ENCODE data around the gene C1QB. TPM values are rescaled to one million over a fixed set of nuclear protein-coding genes. Genes with fewer than 3 reads are reported as not detected.

C1QB gene
- total and polyA plus RNA-seq, 2 of the 4 experiments (the other 2 are of a cell fraction) = not detected

GRCh38 chr1:22618056-22618455 is 35.0 kb upstream of the C1QB start:
- H3K79me1 ChIP-seq (ENCODE audit: low read depth in 1 of 2, low read length in 2 of 2) = no peaks in the 10 kb centered on the region
- H3K27me3 ChIP-seq (ENCODE audit: control insufficient read depth, insufficient read depth, low read length) = peaks cover 61% of the 10 kb centered on the region
- no peak overlapping the region for H2BK5ac ChIP-seq (ENCODE audit: low read depth, low read length, poor library complexity, severe bottlenecking)
- no peak overlapping the region for H4K5ac ChIP-seq (ENCODE audit: low read depth, low read length)
- no peak overlapping the region for H3K9ac ChIP-seq (ENCODE audit: low read depth, low read length)
- no peaks in the 10 kb centered on the region; the same call in 1 of the 2 replicates for H4K20me1 ChIP-seq (ENCODE audit: insufficient read depth, low read length)
- dilution Hi-C loops (cut with HindIII; ENCODE audit: low sequenced_read_pairs, unreplicated experiment) = no loop called here
- H3K4me1 ChIP-seq (ENCODE audit: control insufficient read depth, insufficient read depth, low read length) = no peaks in the 10 kb centered on the region
- in situ Hi-C loops (cut with MboI; ENCODE audit: low sequenced_read_pairs) = no loop called here
- no peak overlapping the region for H3K14ac ChIP-seq (replicated peaks; ENCODE audit: low read depth, low read length)
- H4K8ac ChIP-seq (ENCODE audit: low read depth in 2 of 2, low read length in 2 of 2) = no peak overlapping the region
- H4K91ac ChIP-seq (ENCODE audit: insufficient read depth, low read depth, low read length) = no peak overlapping the region
- H3K36me3 ChIP-seq (ENCODE audit: control insufficient read depth, insufficient read depth, low read length) = no peaks in the 10 kb centered on the region
- ChIA-PET CTCF (no interaction called here), POLR2A (ENCODE audit: unreplicated experiment) (no interaction called here)
- DNase-seq (no peak), ATAC-seq (ENCODE audit: low read depth) (no peak)
- no peak overlapping the region for H2AK9ac ChIP-seq (replicated peaks; ENCODE audit: low read depth, low read length, poor library complexity)
- H2BK120ac ChIP-seq (ENCODE audit: low read depth, low read length) = no peak overlapping the region
- no peak overlapping the region for H3K4me2 ChIP-seq (ENCODE audit: low read depth, low read length)
- H3K4me3 ChIP-seq (ENCODE audit: insufficient read depth, low read depth, low read length) = no peak overlapping the region
- no TSS peak for BruUV-seq (replicated peaks)
- intact Hi-C loops (cut with micrococcal nuclease) = no loop called here
- H2BK15ac ChIP-seq (ENCODE audit: low read depth, low read length) = no peak overlapping the region
- no peak overlapping the region for H2AFZ ChIP-seq (replicated peaks; ENCODE audit: low read length, poor library complexity)
- no peak overlapping the region for H2BK20ac ChIP-seq (ENCODE audit: low read depth, low read length)
- H3K4ac ChIP-seq (ENCODE audit: low read depth, low read length) = no peak overlapping the region
- H3K9me3 ChIP-seq (ENCODE audit: control insufficient read depth, insufficient read depth, low read length) = no peaks in the 10 kb centered on the region
- no peak overlapping the region for H3K56ac ChIP-seq (ENCODE audit: extremely low read depth, insufficient read depth, low read length)
- WGBS, 2 experiments (ENCODE audit: extremely low coverage in 2 of 2, insufficient read length in 1 of 2) = 43% methylated on average over 9 of the region's 16 CpGs; no CpG with 5 or more reads in 1 of the 2 experiments
- no peak overlapping the region for H3K27ac ChIP-seq (ENCODE audit: insufficient read depth, low read length)
- H3K23ac ChIP-seq (ENCODE audit: low read depth, low read length) = no peak overlapping the region
- H3K18ac ChIP-seq (ENCODE audit: low read depth, low read length) = no peak overlapping the region
- TF ChIP-seq SMC3 (IDR thresholded peaks at IDR 0.05; ENCODE audit: low read depth, low read length) = no peak
- no peak for TF ChIP-seq RFX5 (IDR thresholded peaks at IDR 0.05; ENCODE audit: low read depth, low read length)
- no peak for TF ChIP-seq FOS (IDR thresholded peaks at IDR 0.05; ENCODE audit: low read depth, low read length)
- no peak for TF ChIP-seq NFE2L2 (IDR thresholded peaks at IDR 0.05; ENCODE audit: low read depth, low read length)
- no peak for TF ChIP-seq CEBPB (IDR thresholded peaks at IDR 0.05; ENCODE audit: low read depth, low read length)
- no peak for TF ChIP-seq POLR2A (IDR thresholded peaks at IDR 0.05; ENCODE audit: low read depth, low read length)
- no peak for TF ChIP-seq MAZ (IDR thresholded peaks at IDR 0.05; ENCODE audit: borderline replicate concordance, low read depth, low read length)
- no peak for TF ChIP-seq BHLHE40 (IDR thresholded peaks at IDR 0.05; ENCODE audit: low read depth, low read length)
- no peak for TF ChIP-seq MXI1 (IDR thresholded peaks at IDR 0.05; ENCODE audit: borderline replicate concordance, low read depth, low read length)
- no peak for TF ChIP-seq CTCF (conservative IDR thresholded peaks at IDR 0.05; ENCODE audit: low read depth, low read length)
- no peak overlapping the region for H2AK5ac ChIP-seq (ENCODE audit: low read depth, low read length)
- H3K9me1 ChIP-seq (ENCODE audit: insufficient read depth, low read length) = no peaks in the 10 kb centered on the region; the same call in 1 of the 2 replicates
